GM19395 (cell line): ENCODE data around the gene USP9Y.

ENCODE experiments used
- ATAC-seq: cut with Tn5 transposase; IDR thresholded peaks from one replicate; pipeline ENCODE4 v1.9.1; 2021; ENCODE audit warnings: mild to moderate bottlenecking, moderate library complexity; ENCODE audit not compliant: unreplicated experiment

USP9Y gene

DNA sequence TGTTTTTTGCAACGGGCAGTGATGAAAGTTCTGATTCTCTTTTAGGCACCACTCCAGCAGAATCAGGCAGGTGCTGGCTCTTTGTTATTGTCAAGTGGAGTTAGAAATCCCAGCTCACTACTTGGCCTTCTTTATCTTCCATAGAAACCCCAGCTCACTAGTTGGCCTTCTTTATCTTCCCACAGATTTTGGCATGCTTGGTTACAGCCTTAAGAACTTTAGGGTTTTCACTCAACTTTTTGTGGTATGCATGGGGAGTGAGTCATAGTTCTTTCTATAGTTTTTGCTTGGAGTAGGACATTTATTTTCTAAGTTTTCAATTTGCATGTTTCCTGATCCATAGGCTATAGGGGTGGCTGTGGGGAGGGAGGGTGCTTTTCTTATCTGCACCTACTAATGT is 55.0 kb downstream of the USP9Y start:
- no peak for ATAC-seq

DNA sequence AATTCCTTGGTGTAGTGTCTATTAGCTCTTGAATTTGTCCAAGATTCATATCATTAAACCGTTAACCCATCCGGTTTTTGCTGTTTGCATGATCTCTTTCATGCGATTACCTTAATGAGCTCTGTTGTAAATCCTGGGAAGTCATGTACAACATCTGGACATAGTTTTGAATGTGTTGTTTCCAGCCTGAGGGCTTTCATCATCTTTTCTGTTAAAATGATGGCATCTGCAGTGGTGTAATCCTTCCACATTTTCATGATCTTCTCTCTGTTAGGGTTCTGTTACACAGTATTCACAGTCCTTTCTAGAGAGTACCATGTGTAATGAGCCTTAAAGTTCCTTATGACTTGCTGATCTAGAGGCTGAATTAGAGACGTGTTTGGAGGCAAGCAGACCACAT is 64.9 kb downstream of the USP9Y start:
- no peak for ATAC-seq

GRCh38 chrY:12784521-12784920 is 83.5 kb downstream of the USP9Y start:
- ATAC-seq = no peak

DNA sequence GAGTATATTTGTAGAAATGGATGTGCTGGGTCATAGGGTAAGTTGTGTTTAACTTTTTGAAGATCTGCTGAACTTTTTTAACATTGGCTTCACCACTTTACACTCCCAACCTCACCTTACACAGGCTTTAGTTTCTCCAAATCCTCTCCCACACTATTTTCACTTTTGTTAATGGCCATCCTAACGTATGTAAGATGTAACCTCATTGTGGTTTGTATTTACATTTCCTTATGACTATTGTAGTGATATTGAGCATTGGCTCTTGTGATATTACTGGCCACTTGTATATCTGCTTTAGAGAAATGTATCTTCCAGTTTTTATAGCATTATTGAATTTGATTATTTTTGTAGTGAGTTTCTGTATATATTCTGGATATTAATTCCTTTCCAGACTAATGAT is 93.0 kb downstream of the USP9Y start:
- ATAC-seq = no peak

- no peak for ATAC-seq
These were observed 107.0 kb downstream of the USP9Y start for GRCh38 chrY:12808046-12808445.

GRCh38 chrY:12809034-12809433 is 108.0 kb downstream of the USP9Y start:
- no peak for ATAC-seq

DNA sequence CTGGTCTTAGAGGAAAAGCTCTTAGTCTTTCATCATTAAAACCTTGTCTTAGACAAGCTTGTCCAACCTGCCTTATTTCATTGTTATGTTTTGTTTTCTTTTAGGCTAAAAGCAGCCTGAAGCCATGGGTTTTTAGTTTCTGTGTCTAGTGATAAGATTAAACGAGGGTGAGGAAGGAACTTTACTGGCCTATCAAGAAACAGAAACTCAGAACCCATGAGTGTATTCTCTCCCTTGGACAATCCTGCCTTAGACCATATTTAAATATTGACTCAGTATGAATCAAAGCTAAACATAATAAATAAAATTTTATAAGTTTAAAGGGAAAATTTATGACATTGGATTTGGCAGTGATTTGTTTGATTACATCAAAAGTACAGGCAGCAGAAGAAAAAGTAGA is 122.4 kb downstream of the USP9Y start:
- ATAC-seq = no peak

DNA sequence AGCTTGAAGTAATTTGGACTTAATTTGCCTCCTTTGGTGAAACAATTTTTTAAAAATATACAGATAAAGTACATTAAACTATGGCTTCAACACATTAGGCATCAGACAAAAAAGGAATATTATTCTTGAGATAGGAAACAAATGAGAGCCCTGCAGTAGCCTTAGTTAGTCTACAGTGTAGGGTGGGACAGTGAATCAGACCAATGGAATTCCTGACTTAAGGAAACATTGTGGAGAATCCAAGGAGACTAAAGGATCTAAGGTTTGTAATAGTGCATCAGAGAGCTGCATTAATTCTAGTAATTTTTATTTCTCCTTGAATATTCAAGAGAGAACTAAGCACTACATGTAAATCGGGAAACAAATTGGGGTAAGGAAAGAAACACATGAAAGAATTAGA is 125.8 kb downstream of the USP9Y start:
- no peak for ATAC-seq

DNA sequence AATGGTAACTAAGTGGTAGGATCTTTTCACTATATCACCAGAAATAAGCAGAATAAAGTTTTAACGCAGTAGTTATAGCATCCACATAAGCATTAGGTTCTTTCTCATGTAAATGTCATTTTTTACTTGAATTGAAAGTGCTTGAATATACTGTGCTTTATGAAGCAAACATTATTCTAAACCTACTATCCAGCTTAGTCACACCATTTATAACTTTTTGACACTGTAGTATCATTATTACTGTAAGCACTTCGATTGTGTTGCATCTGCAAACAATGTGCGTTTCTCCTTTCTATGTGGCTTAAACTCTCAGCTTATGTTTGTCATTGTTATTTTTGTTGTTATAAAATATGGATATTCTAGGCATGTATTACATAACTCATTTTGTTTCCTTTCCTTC is 132.3 kb downstream of the USP9Y start:
- ATAC-seq = no peak

GRCh38 chrY:12837550-12837949 is 136.5 kb downstream of the USP9Y start:
- ATAC-seq = no peak

GRCh38 chrY:12841368-12841767 is 140.3 kb downstream of the USP9Y start:
- ATAC-seq = no peak

DNA sequence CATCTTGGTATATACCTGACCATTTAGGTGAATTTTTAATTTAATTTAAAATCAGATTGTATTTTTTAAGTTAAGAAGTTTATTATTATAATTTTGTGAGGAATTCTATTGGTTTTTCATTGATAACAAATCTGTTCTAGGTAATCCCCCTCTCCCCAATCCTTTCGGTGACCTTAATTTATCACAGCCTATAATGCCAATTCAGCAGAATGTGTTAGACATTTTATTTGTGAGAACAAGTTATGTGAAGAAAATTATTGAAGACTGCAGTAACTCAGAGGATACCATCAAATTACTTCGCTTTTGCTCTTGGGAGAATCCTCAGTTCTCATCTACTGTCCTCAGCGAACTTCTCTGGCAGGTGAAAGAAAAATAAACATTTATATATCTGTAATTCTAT is 145.8 kb downstream of the USP9Y start:
- ATAC-seq = no peak

DNA sequence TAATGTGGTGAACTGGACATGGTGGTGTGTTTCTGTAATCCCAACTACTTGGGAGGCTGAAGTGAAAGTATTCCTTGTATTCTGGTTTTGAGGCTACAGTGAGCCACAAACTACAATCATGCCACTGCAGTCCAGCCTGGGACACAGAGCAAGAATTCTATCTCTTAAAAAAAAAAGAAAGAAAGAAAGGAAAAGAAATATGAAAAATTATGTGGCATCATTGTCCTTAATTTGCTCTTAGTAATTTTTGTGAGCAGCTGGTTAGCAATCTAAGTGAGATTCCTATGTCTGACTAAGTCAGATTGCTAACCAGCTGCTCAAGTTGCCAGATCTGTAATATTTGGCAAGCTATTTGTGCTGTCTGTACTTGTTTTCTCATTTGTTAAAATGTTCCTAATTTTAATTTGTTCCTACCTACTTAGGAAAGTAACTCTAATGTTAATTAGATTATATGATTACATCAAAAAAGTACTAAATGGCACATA is 154.8 kb downstream of the USP9Y start:
- no peak for ATAC-seq

GRCh38 chrY:12867960-12868359 is 166.9 kb downstream of the USP9Y start:
- no peak for ATAC-seq

- ATAC-seq = no peak
These were observed 195.9 kb downstream of the USP9Y start for GRCh38 chrY:12896973-12897372.

- ATAC-seq = no peak
These were observed 197.6 kb downstream of the USP9Y start for GRCh38 chrY:12898604-12899003.

DNA sequence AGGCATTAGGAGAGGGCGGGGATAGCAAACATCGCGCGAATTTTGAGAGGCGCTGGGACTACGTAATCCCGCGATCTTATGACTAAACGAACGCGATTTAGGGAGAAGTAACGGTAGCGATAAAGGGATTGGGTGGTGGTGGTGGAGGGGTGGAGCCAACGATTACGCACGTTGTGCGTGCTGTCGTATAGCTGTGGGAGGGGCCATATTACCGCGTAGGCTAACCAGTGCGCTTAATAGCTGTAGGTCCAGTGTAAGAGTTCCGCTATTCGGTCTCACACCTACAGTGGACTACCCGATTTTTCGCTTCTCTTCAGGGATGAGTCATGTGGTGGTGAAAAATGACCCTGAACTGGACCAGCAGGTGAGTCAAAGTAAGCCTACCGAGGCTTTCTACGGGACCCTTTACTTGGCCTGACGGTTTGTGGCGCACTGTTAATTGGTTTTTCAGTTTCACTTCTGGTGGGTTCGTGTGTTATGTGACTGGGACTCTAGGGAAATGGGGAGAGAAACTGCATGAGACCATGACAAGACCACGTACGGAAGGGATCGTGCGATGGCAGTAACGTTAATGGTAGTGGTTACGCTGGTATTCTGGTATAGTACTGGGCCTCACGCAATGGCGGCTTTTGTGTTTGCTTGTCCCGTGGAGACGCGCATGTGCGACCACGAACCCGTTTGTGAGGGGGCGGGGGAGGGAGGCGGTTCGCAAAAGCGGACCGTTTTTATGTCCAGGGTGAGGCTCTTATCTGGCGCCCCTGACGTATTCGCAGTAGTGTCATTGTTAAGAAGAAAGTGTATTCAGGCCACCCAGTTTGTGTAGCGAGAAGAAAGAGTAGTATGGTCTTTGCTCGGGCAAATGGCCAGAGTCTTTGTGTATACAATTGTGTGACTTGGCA is 203.8 kb downstream of the USP9Y start, which contains the start of gene DDX3Y:
Gene DDX3Y (plus strand): TSS at position 251 of the 899 bp plus-strand sequence. CDS start 69 bp downstream, at position 320.
- no peak for ATAC-seq

GRCh38 chrY:12905517-12905872 is 204.5 kb downstream of the USP9Y start:
- ATAC-seq = no peak

GRCh38 chrY:12905895-12906294 is 204.9 kb downstream of the USP9Y start:
- no peak for ATAC-seq
